Fibroblast of lung (primary cell): ENCODE results near the gene EFCAB14.

Experiments
- EZH2 ChIP-seq: IDR thresholded peaks from 2 replicates; pipeline ENCODE4 v1.5.1; 2012; ENCODE audit warnings: low read length, control low read depth, mild to moderate bottlenecking; ENCODE audit errors: missing control alignments
- TF ChIP-seq, protein P1 (sequence below), 2 donors: IDR thresholded peaks in 1 of 2; conservative IDR thresholded peaks in 1 of 2; 1 replicate in 1 of 2; 2 replicates in 1 of 2; pipeline ENCODE4 v1.5.1; 2011 to 2012; ENCODE audit warnings: low read length in 2 of 2, control low read depth in 1 of 2, inconsistent platforms in 1 of 2, low read depth in 1 of 2, mild to moderate bottlenecking in 1 of 2

GRCh38 chr1:46637444-46638083 is 81.3 kb downstream of the EFCAB14 start:
- TF ChIP-seq, protein P1, sequence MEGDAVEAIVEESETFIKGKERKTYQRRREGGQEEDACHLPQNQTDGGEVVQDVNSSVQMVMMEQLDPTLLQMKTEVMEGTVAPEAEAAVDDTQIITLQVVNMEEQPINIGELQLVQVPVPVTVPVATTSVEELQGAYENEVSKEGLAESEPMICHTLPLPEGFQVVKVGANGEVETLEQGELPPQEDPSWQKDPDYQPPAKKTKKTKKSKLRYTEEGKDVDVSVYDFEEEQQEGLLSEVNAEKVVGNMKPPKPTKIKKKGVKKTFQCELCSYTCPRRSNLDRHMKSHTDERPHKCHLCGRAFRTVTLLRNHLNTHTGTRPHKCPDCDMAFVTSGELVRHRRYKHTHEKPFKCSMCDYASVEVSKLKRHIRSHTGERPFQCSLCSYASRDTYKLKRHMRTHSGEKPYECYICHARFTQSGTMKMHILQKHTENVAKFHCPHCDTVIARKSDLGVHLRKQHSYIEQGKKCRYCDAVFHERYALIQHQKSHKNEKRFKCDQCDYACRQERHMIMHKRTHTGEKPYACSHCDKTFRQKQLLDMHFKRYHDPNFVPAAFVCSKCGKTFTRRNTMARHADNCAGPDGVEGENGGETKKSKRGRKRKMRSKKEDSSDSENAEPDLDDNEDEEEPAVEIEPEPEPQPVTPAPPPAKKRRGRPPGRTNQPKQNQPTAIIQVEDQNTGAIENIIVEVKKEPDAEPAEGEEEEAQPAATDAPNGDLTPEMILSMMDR (conservative IDR thresholded peaks at IDR 0.05 in 1 of 2, IDR thresholded peaks at IDR 0.05 in 1 of 2; ENCODE audit: low read depth in 1 of 2, low read length in 2 of 2): no peak
- TF ChIP-seq EZH2: no peak
